GM21526 (cell line): ENCODE data around the gene LPIN1.
"Not testable (repeated sequence)": the region's sequence is repeated elsewhere in the genome, so short reads cannot be mapped to it uniquely, and the experiment has no call there.

Experiments
- ATAC-seq: cut with Tn5 transposase; IDR thresholded peaks from one replicate; pipeline ENCODE4 v1.9.1; 2021; ENCODE audit warnings: moderate library complexity; ENCODE audit not compliant: unreplicated experiment, low FRiP score

The LPIN1 gene

GRCh38 chr2:11715987-11716652 is 30.3 kb upstream of the LPIN1 start:
- ATAC-seq = no peak

GRCh38 chr2:11716689-11717321 is 29.6 kb upstream of the LPIN1 start:
- no peak for ATAC-seq

- ATAC-seq = no peak
Observed at GRCh38 chr2:11717623-11718022, 28.8 kb upstream of the LPIN1 start.

GRCh38 chr2:11718606-11719005 is 27.8 kb upstream of the LPIN1 start:
- no peak for ATAC-seq

- ATAC-seq = no peak
Observed at GRCh38 chr2:11719230-11719977, 27.0 kb upstream of the LPIN1 start.

GRCh38 chr2:11720752-11721151 is 25.7 kb upstream of the LPIN1 start:
- ATAC-seq = no peak

- ATAC-seq = no peak
Observed at GRCh38 chr2:11722292-11723060, 24.0 kb upstream of the LPIN1 start.

- no peak for ATAC-seq
Observed at GRCh38 chr2:11723061-11723371, 23.4 kb upstream of the LPIN1 start.

- ATAC-seq = no peak
Observed at GRCh38 chr2:11724151-11724550, 22.3 kb upstream of the LPIN1 start.

GRCh38 chr2:11726384-11726783 is 20.0 kb upstream of the LPIN1 start:
- ATAC-seq = no peak

- no peak for ATAC-seq
Observed at GRCh38 chr2:11729362-11730212, 16.8 kb upstream of the LPIN1 start.

GRCh38 chr2:11731214-11731984 is 15.0 kb upstream of the LPIN1 start:
- not testable (repeated sequence) for ATAC-seq

- ATAC-seq = no peak
Observed at GRCh38 chr2:11732587-11732986, 13.8 kb upstream of the LPIN1 start.

GRCh38 chr2:11737852-11738251 is 8.6 kb upstream of the LPIN1 start:
- not testable (repeated sequence) for ATAC-seq

GRCh38 chr2:11738589-11739436 is 7.6 kb upstream of the LPIN1 start:
- ATAC-seq = no peak

- ATAC-seq = no peak
Observed at GRCh38 chr2:11740723-11741122, 5.7 kb upstream of the LPIN1 start.

GRCh38 chr2:11742317-11742701 is 4.1 kb upstream of the LPIN1 start:
- no peak for ATAC-seq

GRCh38 chr2:11742702-11743357 is 3.6 kb upstream of the LPIN1 start:
- ATAC-seq = no peak
